HUDEP-2 (cell line): ENCODE measurements around the gene COL18A1.
"Not testable (repeated sequence)": the region's sequence is repeated elsewhere in the genome, so short reads cannot be mapped to it uniquely, and the experiment has no call there.

Experiments
- DNase-seq, 76 experiments: peaks; one replicate each; lab custom pipeline; 2025; ENCODE audit not compliant: unreplicated experiment in 76 of 76; lab: John Stamatoyannopoulos, UW

COL18A1 gene

DNA sequence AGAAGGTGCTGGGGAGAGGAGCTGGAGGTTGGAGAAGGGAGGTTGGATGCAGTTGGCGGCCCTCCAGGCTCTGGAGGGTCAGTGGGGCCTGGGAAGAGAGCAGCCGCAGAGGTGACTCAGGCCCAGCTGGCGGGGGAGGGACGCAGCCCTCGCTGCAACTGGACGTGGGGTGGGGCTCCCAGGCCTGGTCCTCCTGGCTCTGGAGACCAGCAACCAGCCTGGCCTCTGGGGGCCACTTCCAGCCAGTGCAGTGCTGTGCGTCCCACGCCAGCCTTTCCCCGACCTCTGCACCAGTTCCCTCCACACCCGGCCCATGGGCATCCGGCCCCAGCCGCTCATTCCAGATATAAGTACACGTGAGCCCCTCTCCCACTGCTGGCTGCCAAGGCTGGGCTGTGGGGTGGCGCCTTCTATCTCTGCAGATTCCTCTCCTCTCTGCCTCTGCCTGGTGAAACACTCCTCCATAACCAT, 38.0 kb upstream of the COL18A1 start:
- DNase-seq: no peak

DNA sequence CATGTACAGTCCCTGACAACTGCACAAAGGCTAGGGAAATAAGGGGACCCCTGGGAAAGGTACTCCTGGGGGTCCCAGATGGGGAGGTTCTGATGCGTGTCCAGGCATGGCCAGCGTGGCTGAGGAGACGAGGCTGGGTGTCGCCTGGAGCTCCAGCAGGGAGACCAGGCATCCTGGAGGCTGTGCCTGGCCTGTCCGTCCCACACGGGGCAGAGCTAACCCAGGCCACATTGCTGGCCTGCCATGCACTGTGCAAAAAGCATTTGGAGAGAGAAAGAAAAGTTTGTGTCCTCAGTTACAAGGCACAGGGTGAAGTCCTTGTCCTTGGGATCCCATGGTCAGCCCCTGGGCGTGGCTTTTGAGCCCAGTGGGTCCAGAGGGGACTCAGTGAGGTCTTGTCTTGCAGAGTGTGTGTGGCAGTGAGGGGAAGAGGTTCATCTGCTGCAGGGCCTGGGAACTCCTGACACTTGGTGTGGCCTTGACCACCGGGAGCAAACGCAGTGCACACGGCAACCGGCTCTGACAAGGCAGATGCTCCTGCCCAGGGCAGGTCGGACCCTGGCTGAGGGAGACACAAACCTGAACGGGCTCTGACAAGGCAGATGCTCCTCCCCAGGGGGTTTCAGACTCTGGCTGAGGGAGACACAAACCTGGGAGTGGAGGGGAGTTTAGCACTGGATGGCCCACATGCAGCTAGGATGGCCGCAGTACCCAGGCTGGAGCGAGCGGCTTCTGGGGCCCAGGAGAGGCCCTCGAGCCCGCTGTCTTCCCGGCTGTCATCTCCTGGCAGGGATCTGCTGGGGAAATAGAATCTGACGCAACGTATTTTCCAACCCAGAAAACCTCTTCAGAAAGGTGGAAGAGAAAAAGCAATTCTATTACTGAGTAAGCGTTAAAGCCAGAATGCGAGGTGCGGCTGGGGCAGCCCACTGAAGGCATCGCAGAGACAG, 37.3 kb upstream of the COL18A1 start:
- no peak for DNase-seq

DNA sequence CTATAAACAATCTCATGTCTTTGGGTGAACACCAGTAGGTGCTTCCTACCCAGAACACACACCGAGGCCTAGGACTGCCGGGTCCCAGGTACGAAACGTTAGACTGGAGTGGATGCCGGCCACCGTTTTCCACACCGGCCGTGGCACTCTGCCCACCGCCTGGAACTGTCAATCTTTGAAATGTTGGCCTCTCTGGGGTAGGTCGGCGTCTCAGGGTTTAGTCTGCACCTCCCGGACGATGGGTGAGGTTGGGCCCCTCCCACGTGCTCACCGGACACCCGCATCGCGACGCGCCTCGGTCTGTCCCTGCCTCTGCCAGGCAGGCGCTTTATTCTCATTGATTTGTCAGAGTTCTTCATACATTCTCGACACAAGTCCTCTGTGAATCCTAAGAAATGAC, 35.9 kb upstream of the COL18A1 start:
- not testable (repeated sequence) for DNase-seq

DNA sequence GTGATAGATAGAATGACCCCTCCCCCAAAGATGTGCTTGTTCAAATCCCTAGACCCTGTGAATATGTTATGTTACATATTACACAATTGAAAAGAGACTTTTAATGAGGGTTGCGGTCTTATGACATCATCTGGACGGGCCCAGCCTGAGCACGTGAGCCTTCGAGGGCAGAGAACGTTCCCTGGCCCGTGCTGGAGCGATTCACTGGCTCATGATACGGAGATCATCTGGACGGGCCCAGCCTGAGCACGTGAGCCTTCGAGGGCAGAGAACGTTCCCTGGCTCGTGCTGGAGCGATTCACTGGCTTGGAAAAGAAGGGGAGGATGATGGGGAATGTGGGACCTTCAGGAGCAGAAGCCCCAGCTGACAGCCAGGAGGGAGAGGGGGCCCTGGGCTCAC, 34.4 kb upstream of the COL18A1 start:
- DNase-seq: no peak

DNA sequence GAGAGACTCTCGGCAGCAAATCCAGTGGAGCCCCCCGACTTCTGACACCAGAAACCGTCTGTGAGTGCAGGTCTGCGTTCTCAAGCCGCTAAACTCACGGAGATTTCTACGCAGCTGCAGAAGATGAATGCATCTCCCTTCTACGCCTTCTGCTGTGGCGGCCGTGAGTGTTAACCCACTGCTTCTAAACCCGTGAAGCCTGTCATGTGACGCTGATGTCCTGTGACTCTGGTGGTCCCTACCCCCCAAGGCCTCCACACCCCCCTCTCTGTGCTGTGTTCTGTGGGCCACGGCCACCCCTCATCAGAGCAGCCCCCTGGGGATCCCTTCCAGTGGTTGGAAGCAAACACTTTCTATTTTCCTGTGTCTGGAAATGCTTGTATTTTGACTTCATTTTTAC, 33.9 kb upstream of the COL18A1 start:
- no peak for DNase-seq

DNA sequence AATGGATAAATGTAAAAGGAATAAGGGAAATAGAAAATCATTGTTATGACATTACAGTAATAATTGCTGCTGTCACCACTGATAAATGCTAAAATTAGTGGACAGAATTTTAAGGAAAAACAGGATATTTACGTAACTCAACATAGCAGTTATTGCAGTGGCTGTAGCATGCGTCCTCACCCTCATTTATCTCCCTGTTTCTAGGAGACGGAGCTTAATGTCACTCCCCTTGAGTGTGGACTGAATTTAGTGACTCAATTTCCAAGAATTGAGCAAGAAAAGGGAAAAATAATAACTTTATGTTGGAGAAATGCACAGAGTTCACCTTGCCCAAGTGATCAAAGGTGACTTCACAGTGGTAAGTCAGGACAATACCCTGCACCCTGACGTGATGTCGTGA, 33.3 kb upstream of the COL18A1 start:
- DNase-seq: no peak

DNA sequence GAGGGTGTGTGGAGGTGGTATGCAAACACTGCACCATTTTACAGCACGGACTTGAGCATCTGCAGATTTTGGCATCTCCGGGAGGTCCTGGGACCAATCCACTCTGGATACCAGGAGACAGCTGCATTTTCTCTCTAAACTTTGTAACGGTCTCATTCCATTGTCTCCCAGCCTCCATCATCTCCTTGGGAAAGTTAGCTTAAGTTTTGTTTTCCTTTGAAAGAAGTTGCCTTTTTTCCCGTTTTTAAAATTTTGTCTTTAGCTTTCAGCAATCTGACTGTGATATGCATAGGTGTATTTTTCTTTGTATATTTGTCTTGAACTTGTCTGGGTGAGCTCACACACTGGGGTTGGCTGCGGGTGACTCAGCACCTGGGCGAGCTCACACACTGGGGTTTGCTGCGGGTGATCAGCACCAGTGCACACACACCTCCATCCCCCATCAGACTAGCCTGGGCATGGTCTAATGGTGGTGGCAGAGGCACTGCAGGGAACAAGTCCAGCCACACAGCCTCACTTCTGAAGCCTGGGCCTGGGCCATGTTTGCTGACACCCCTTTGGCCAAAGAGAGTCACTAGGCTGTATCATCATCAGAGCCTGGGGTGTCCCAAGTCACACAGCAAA, 32.1 kb upstream of the COL18A1 start:
- no peak for DNase-seq

DNA sequence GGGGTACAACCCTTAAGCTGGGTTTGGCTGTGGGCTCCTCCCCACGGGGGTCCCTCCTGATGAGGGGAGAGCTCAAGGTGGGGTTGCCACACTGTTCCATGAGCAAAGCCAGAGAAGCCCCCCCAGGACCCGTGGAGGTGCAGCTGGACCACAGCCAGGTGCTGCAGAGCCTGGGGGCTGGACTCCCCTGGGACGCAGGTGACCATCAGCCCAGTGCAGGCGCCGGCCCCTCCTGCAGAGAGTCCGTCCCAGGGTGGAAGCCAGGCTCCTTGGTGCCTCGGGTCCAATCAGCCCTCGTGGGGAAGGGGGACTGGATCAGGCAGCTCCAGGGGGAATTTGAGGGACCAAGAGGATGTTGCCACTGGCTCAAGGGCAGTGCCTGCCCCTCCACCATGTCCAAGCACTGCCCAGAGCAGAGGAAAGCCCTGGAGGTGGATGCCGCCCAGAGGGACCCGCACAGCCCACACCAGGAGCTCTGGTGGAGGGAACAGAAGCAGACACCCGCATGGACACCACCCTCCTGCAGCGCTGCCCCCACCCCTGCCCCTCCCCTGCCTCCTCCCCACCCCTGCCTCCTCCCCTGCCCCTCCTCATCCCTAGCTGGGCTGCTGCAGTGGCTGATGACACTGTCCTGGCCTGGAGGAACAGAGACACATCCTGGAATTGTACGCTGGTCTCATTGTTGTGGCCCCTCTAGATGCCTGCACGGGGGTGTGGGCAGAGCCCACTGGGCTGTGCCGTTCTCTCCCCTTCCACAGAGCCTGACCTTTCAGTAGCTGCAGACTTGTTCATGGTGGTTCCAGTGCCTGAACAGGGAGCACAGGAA, 30.8 kb upstream of the COL18A1 start:
- no peak for DNase-seq

DNA sequence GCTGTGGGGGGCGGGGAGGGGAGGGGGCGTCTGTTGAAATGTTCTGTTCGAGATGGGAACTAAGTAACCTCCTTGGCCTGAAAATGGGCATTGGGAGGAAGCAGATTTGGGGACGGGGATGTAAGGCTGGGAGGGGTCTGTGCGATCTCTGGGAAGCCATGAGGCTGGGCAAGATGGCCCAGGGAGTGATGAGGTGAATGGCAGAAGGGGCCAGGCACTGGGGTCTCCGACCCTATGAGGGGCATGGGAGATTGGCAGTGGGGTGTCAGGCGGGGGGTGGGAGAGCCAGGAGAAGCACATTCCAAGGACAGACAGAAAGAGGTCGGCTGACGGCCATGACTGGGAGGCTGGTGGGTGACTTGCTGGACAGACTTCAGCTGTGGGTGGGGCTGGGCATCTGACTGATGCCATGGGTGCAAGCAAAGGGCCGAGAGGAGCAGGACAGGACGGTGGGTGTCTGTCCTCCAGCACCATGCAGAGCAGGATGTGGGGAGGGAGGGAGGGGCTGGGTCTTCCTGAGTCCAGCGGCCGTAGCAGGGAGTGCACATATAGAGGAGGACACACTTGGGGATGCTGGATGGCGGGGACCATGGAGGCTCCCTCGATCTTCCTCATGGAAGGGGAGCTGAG, 30.0 kb upstream of the COL18A1 start:
- DNase-seq: no peak

DNA sequence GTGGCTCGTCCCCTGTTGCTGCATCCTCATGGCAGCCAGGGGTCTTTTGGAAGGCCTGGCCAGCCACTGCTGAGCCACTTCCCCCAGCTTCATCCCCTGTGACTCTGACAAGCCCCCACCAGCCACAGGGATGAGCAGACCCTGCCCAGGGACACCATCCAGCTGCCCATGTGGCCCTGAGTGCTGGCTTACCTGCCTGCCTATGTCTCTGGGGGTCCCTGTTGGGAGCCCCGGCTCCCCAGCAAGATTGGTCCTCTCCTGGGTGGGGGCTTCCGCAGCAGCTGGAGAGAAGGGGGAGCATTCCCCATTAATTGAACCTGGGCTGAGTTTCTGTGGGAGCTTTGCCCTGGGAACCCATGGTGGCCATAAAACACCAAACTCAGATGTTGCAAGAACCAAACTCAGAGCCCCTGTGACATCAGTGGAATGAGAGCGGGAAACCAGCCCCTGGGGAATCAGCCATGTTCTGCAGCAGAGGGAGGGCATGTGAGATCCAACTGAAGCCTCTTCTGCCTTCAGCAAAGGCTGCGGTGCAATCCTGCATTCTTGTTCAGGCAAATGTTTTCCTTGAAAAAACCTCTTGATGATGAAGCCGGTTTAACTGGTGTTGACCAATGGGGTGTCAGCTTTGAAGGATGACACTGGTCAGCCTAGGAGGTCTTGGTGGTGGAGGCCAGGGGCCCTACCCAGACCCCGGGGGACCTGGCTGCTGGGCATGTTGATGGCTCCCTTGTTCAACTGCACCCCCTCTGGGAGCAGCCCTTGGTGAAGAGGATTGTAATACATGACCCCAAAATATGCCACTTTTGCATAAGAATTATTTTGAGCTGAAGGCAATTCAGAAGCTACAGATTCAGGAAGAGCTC, 28.3 kb upstream of the COL18A1 start:
- DNase-seq: no peak

DNA sequence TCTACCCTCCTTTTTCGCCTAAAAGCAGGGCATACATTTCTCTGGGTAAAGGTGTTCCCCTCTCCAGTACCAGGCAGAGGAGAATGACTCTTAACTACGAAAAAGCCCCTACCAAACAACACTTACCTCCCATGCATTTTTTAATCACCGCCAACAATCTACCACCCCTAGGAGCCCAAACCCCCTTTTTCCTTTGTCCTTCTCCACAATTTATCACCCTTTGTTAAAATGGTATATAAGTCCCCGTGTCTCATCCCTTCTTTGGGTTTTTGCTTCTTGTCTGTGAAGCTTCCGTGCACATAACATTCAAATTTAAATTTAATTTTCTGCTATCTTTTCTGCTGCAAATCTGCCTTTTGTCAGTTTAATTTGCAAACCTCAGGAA, 27.6 kb upstream of the COL18A1 start:
- no peak for DNase-seq

DNA sequence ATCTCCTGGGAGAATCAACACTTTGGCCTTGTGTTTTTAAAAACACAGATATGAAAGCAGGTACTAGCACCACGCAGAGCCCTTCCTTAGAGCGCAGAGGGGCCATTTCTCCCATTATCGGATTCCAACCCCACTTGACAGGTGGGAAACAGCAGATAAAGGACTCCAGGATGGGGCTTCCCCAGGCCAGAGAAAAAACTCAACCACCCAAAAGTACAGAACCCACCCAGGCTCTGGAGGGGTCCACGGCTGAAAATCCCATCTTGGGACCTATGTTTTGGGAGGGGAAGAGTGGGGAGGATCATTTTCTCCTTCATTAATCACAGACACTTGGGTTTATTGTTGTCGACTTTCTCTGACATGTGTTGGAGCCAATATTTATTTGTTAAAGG, 27.1 kb upstream of the COL18A1 start:
- no peak for DNase-seq

DNA sequence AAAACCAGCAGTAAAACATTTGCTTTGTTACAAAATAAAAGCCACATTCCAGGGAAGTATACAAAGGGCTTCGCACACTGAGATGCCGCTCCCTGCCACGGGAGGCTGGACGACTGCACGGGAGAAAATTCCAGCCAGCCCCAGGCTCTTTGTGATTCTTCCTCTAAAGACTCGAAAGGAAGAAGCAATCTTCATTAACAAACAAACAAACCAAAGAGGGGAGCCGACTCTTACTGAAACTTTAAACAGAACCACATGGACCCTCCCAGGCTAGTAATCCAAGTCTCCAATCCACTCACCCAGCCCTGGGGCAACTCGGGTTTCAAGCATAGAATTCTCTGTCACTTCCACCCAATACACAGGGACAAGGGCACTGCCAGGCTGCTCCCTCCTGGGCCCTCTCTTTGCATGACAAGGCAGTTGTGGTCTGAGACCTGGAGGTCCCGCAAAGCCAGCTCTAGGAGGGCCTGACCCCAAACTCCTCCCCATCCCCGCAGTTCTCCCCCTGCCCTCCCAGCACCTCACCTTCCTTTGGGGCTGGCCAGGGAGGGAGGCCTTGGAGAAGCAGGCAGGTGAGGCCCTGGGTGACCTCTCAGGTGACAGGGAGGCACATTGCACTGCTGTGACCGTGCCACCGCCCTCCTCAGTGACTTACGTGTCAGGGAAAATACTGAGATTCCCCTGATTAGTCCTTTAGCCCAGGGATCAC, 26.6 kb upstream of the COL18A1 start:
- DNase-seq: no peak

DNA sequence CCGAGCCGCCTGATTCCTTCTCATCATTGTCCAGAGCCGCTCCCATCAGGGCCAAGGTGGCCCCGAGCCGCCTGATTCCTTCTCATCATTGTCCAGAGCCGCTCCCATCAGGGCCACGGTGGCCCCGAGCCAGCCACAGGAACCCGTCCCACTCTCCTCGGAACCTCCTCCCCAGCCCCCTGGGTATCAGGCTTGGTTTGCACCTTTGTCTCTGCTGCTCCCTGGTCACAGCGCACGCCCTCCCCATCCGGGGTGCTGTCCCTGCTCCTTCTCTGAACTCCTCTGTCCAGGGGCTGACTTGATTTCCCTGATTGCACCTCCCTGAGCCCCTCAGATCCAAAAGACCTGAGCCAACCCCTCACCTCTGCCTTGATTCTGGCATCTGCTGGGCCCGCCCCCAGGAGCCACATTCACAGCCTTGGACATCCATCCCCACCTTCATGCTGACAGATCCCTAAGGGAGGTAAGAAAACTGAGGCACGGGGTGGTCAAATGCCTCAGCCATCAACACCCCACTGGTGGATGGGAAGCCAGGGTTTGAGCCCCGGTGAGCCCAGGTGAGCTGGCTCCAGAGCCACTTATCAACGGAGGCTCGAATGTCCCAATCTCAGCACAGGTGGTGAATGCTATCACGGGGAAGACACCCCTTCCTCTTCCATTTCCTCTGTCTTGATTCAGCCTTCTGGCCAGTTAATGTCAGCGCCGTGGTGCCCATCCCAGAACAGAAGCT, 25.6 kb upstream of the COL18A1 start:
- no peak for DNase-seq

DNA sequence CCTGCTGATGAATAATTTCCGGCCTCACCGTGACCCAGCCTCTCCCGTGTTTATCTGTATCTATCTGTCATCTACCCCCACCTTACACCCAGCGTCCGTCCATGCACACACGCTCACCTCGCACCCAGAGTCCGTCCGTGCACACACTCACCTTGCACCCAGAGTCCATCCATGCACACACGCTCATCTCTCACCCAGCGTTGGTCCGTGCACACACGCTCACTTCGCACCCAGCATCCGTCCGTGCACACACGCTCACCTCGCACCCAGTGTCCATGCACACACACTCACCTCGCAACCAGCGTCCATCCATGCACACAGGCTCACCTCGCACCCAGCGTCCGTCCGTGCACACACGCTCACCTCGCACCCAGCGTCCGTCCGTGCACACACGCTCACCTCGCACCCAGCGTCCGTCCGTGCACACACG, 25.0 kb upstream of the COL18A1 start:
- no peak for DNase-seq

DNA sequence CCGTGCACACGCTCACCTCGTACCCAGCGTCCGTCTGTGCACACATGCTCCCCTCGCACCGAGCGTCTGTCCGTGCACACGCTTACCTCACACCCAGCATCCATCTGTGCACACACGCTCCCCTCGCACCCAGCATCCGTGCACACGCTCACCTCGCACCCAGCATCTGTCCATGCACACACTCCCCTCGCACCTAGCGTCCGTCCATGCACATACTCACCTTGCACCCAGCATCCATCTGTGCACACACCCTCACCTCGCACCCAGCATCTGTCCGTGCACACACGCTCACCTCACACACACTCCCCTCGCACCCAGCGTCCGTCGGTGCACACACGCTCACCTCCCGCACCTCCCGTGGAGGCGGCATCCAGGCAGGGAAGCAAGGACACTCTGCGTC, 24.4 kb upstream of the COL18A1 start:
- DNase-seq: no peak

DNA sequence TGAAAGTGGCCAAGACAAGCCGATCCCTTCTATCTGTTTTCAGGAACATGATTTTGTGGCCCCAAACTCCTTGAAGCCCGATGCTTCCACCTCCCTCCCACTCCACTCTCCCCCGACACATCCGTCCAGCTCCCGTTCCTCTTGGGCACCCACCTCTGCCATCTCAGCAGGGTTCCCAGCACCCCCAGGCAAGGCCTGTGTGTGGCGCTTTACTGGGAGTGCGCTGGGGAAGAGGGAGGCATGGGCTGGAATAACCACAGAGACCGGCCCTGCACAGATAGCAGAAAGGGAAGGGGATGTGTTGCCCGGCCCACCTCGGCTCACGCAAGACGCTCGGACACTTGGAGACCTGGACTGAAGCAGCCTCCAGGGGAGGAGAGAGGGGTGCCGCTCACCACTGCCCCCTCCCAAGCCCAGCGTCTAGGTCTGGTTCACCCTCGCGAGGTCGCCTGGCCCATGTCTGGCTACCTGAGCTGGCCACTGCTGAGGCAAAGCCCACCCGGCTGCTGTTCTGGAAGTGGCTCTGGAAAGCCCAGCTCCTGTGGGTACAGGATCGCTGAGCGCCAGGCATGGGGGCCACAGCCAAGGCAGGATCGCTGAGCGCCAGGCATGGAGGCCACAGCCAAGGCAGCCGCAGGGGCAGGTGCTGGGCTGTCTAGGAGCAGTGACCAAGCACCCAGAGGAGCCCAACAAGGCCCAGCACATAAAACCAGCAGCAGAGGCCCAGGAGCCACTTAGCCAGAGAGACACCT, 23.8 kb upstream of the COL18A1 start:
- DNase-seq: no peak
